Uterus (tissue), 2 donors: ENCODE measurements around the gene SPATA1.

ENCODE experiments used
- POLR2A ChIP-seq, 2 donors: fragments of 450-650 bp; IDR thresholded peaks; one replicate each; pipeline ENCODE4 v1.6.1; 2016; ENCODE audit warnings: antibody characterized with exemption in 2 of 2, mild to moderate bottlenecking in 1 of 2, moderate library complexity in 1 of 2
- TF ChIP-seq, protein P1 (sequence below), 4 experiments: fragments of 200-600 bp in 2 of 4; fragments of 450-650 bp in 2 of 4; sonication (generic) in 2 of 4; IDR thresholded peaks; one replicate each; pipeline ENCODE4 v1.5.1; 2016 to 2019; ENCODE audit warnings: antibody characterized with exemption in 4 of 4, mild to moderate bottlenecking in 2 of 4, moderate library complexity in 1 of 4

GRCh38 chr1:84570436-84571149 lies 64.4 kb downstream of the SPATA1 start:
- TF ChIP-seq, protein P1, sequence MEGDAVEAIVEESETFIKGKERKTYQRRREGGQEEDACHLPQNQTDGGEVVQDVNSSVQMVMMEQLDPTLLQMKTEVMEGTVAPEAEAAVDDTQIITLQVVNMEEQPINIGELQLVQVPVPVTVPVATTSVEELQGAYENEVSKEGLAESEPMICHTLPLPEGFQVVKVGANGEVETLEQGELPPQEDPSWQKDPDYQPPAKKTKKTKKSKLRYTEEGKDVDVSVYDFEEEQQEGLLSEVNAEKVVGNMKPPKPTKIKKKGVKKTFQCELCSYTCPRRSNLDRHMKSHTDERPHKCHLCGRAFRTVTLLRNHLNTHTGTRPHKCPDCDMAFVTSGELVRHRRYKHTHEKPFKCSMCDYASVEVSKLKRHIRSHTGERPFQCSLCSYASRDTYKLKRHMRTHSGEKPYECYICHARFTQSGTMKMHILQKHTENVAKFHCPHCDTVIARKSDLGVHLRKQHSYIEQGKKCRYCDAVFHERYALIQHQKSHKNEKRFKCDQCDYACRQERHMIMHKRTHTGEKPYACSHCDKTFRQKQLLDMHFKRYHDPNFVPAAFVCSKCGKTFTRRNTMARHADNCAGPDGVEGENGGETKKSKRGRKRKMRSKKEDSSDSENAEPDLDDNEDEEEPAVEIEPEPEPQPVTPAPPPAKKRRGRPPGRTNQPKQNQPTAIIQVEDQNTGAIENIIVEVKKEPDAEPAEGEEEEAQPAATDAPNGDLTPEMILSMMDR (IDR thresholded peaks at IDR 0.05): no peak
- no peak for TF ChIP-seq POLR2A (IDR thresholded peaks at IDR 0.05)
